CD4-positive, alpha-beta T cell treated with Interleukin-15 for 1 hour (primary cell): ENCODE measurements around the gene SCFD1.
"Not testable (repeated sequence)": the region's sequence is repeated elsewhere in the genome, so short reads cannot be mapped to it uniquely, and the experiment has no call there.

Experiments used
- DNase-seq: peaks from one replicate; pipeline ENCODE4 v3.0.0-alpha.2; 2020

Gene SCFD1

GRCh38 chr14:30610787-30611343 lies 11.3 kb upstream of the SCFD1 start:
- DNase-seq: peak; percentile 62

DNA sequence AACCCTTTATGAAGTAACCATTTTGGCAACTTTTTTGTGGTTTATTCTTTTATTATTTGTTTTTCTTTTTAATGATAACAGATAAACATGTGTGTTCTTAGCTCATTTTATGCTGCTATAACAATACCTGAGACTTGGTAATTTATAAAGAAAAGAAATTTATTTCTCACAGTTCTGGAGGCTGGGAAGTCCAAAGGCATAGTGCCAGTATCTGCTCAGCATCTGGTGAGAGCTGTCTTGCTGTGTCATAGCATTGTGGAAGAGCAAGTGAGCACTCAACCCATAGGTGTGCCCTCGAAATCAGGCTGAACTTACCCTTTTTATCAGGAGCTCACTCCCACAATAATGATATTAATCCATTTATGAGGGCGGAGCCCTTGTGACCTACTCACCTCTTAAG lies 8.0 kb upstream of the SCFD1 start:
- DNase-seq: no peak

DNA sequence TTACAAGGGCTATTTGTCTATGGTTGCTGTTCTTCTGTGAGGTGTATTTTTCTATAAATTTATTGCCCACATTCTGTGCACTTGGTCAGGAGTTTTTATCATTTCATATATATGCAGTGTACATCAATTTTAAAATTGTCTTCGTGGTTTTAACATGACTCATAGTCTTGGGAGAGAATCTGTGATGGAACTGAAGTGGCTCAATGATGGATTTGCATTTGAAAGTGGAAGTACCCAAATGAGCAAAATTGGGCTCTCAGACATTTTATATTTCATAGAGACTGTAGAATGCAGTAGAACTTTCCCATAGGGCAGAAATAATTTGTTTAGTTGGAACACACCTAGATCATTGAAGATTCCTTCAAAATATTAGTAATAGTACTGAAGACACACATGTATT lies 1.9 kb upstream of the SCFD1 start:
- DNase-seq: no peak

DNA sequence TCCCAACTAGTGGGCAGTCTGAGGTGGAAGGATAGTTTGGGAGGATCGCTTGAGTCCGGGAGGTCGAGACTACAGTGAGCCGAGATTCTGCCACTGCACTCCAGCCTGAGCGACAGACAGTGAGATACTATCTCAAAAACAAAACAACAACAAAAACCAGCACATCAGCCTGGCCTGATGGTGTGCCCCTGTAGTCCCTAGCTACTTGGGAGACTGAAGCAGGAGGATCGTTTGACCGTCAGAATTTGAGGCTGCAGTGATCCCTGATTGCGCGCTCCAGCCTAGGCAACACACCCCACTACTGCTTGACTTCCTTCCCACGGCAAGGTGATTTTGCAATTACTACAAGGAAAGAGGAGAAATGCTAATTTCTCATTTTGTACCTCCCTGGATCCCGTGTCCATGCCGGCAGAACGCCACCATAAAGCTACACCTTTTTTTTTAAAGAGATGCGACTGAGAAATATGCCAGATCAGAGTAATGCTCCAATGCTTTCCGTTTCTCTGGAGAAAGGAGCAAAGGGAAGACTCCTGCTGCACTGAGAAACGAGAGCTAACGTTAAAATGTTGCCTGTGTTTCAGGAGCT lies 672 bp upstream of the SCFD1 start:
- DNase-seq: no peak

GRCh38 chr14:30623412-30624131 lies 1.5 kb downstream of the SCFD1 start:
- DNase-seq: no peak

- no peak for DNase-seq
Observed at GRCh38 chr14:30624132-30624423, 2.0 kb downstream of the SCFD1 start.

DNA sequence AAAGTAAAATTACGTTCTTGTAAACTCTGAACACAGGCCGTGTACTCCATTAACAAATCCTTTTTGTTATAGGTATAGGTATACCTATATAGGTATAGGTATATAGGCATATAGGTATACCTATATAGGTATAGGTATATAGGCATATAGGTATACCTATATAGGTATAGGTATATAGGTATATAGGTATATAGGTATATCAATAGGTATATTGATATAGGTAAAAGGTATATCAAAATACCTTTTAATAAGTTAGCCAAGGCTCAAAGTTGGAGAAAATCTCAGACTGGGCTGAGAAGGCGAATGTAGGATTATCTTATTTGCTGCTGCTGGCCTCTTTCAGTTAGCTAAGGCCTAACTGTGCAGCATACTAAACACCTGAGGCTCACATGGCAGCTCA lies 3.4 kb downstream of the SCFD1 start:
- DNase-seq: no peak

- not testable (repeated sequence) for DNase-seq
Observed at GRCh38 chr14:30629432-30629831, 7.3 kb downstream of the SCFD1 start.

GRCh38 chr14:30630248-30630647 lies 8.1 kb downstream of the SCFD1 start:
- no peak for DNase-seq

DNA sequence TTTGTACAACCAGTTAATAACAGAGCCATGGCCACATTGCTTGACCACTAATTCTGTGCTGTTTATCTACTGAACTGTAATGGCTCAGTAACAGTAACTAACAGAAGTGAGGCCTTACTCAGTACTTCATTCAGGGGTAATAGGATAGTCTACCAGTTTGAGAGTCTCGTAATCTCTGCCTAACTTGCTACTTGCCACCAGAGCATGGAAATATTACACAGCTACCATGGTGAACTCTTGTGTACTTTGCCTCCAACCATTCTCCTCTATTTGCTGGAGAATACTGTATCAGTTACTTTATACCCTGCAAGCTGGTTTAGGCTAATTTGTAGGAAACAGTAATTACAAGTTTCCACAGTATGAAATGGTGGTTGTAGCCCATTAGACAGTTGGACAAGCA lies 10.6 kb downstream of the SCFD1 start:
- DNase-seq: no peak

DNA sequence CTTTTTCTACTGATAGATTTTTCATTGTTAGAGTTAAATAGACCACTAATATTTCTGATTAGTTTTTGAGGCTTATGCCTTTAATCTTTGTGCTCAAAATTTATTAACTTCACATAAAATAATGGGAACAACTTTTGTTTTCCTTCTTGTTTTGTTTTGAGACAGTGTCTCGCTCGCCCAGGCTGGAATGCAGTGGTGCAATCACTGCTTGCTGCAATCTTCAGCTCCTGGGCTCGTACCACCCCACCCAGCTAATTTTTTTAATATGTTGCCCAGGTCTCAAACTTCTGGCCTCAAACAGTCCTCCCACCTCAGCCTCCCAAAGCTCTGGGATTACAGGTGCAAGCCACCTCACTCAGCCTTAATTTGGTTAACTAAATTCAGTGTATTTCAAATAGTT lies 16.8 kb downstream of the SCFD1 start:
- DNase-seq: no peak

DNA sequence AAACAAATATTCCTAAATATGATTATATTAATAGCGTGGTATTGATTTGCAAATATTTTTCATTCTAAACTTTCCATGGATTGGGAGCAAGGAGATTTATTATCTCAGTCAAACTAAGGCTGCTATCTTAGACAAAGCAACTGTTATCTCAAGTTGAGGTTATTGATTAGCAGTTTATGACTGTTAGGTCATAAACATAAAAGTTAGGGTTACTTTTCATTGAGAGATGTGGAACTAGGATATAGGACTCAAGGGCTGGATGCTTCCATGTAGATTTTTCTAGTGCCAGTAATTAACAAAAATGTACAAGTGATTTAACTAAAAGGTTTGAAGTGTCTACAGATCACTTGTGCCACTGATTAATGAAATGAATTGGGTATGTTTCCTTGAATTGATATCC lies 19.1 kb downstream of the SCFD1 start:
- DNase-seq: no peak

DNA sequence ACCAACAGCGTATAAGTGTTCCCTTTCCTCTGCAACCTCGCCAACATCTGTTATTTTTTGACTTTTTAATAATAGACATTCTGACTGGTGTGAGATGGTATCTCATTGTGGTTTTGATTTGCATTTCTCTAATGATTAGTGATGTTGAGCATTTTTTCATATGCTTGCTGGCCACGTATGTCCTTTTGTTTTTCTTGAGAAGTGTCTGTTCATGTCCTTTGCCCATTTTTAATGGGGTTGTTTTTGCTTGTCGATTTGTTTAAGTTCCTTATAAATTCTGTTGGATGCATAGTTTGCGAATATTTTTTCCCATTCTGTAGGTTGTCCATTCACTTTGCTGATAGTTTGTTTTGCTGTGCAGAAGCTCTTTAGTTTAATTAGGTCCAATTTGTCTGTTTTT lies 22.3 kb downstream of the SCFD1 start:
- not testable (repeated sequence) for DNase-seq

GRCh38 chr14:30645600-30645999 lies 23.5 kb downstream of the SCFD1 start:
- no peak for DNase-seq

- no peak for DNase-seq
Observed at GRCh38 chr14:30648471-30648870, 26.4 kb downstream of the SCFD1 start.

GRCh38 chr14:30651937-30652336 lies 29.8 kb downstream of the SCFD1 start:
- DNase-seq: no peak

DNA sequence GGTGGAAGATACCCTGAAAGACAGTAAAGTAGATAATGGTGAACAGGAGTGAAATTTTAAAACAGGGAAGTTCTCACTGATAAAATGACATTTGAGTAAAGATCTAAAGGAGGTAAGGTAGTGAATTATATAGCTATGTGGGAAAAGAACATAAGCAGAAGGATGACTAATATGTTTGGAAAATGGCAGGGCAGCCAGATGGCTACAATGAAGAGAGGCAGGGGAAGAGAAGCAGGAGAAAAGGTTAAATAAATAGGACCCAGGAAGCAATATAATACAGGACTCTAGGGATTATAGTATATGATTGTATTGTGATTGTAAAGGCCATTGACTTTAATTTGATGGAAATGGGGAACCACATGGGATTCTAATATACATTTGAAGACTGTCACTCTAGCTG lies 33.0 kb downstream of the SCFD1 start:
- DNase-seq: no peak

DNA sequence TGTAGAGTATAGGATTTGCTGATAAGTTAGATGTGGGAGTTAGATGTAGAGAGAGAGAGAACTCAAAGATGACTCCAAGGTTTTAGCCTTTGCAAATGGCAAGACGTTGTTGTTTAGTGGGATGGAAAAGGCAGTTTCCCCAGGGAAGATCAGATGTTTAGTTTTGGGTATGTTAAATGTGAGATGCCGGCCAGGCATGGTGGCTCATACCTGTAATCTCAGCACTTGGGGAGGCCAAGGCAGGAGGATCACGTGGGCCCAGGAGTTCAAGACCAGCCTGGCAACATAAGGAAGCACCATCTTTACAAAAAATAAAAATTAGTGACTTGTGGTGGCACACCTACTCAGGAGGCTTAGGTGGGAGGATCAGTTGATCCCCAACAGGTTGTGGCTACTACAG lies 33.5 kb downstream of the SCFD1 start:
- DNase-seq: no peak

- DNase-seq: no peak
Observed at GRCh38 chr14:30656190-30656632, 34.1 kb downstream of the SCFD1 start.

- DNase-seq: no peak
Observed at GRCh38 chr14:30657050-30657449, 34.9 kb downstream of the SCFD1 start.

DNA sequence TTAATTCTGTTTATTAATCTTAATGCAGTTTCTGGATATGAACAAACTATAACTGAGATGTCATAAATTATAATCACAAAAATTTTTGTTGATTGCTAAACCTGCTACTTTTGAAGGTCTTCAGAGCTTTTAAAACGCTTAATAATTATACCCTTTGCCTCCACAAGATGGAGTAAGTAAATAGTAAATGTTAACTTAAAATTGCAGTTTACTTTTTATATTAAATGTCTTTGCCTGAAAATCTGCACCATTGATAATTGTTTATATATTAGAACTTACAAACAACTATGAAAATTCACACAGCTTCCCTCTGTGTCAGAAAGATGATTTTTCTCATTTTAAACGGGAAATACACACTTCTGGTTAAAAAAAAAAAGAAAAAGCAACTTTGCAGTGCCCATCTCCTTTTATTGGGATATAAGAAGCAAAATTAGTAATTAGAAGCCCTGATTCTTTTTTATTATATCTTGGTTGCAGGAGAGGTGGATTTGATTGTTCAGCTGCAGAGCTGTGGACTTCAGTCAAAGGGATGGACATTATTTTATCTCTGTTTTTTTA lies 35.6 kb downstream of the SCFD1 start:
- DNase-seq: no peak

- DNase-seq: no peak
Observed at GRCh38 chr14:30658645-30659044, 36.5 kb downstream of the SCFD1 start.

GRCh38 chr14:30669594-30669993 lies 47.5 kb downstream of the SCFD1 start:
- no peak for DNase-seq

DNA sequence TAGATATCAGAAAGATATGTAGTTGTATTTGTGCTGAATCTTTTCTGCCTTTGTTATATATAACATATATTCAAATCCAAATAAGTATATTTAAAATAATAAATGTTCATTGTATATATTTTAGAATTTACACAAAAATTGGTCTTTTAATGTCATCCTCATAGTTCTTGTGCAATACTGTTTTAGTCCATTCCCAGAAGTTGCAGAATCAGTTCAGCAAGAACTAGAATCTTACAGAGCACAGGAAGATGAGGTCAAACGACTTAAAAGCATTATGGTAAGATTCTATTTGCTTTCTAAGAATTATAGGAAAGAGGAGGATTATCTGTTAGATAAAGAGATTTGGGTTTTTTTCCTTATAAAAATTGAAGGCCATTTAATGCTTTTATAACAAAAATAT lies 51.0 kb downstream of the SCFD1 start:
- DNase-seq: no peak
